Caki2 (cell line): ENCODE results near the gene SRSF3. TPM values are rescaled to one million over a fixed set of nuclear protein-coding genes. Genes with fewer than 3 reads are reported as not detected.
"Not testable (repeated sequence)": the region's sequence is repeated elsewhere in the genome, so short reads cannot be mapped to it uniquely, and the experiment has no call there.

Source experiments
- DNase-seq: peaks from one replicate; pipeline ENCODE4 v3.0.0-alpha.2; 2015; ENCODE audit warnings: low read depth
- in situ Hi-C: cut with HindIII; loops from 2 replicates; pipeline ENCODE4 v1.10.0; 2016; ENCODE audit warnings: low sequenced_read_pairs, low pct_unique_long_range_greater_than_20kb, mixed read lengths
- total RNA-seq: library from RNA; depleted of rRNA; stranded (reverse); fragments of >200 nt; shearing (Covaris generic); gene quantifications from 2 replicates; pipeline ENCODE4 v1.2.3, GENCODE V29; 2014; ENCODE audit warnings: low replicate concordance

SRSF3 gene
- total RNA-seq, 1 experiment from 2014 or later = 247 TPM

DNA sequence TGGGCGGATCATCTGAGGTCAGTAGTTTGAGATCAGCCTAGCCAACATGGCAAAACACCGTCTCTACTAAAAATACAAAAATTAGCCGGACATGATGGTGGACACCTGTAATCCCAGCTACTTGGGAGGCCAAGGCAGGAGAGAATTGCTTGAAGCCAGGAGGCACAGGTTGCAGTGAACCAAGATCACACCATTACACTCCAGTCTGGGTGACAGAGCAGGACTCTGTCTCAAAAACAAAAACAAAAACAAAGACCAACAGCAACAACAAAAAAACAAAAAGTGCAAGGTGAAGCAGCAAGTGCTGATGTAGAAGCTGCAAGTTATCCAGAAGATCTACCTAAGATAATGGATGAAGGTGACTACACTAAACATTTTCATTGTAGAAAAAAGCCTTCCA is 17.5 kb downstream of the SRSF3 start:
- in situ Hi-C loops = loop anchor here (25.0 kb wide), 1 partner anchor 151 kb away; no protein-coding TSS in a partner anchor

DNA sequence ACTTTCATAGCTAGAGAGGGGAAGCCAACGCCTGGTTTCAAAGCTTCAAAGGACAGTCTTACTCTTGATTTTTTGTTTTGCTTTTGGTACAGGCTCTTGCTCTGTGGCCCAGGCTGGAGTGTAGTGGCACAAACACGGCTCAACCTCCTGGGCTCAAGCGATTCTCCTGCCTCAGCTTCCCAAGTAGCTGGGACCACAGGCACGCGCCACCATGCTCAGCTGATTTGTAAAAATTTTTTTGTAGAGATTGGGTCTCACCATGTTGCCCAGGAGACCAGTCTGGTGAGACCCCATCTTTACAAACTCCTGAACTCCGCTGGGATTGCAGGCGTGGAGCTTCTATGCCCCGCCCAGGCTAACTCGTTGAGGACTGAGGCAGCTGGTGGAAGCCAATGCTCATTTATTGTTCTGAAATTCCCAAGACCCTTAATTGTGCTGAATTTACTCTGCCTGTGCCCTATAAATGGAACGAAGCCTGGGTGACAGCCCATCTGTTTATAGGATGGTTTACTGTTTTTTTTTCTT is 18.0 kb downstream of the SRSF3 start:
- in situ Hi-C loops = loop anchor here (25.0 kb wide), 1 partner anchor 150 kb away; no protein-coding TSS in a partner anchor
- no peak for DNase-seq

More for the DNA sequence above, 17.5 kb downstream of the SRSF3 start:
- DNase-seq = not testable (repeated sequence)

DNA sequence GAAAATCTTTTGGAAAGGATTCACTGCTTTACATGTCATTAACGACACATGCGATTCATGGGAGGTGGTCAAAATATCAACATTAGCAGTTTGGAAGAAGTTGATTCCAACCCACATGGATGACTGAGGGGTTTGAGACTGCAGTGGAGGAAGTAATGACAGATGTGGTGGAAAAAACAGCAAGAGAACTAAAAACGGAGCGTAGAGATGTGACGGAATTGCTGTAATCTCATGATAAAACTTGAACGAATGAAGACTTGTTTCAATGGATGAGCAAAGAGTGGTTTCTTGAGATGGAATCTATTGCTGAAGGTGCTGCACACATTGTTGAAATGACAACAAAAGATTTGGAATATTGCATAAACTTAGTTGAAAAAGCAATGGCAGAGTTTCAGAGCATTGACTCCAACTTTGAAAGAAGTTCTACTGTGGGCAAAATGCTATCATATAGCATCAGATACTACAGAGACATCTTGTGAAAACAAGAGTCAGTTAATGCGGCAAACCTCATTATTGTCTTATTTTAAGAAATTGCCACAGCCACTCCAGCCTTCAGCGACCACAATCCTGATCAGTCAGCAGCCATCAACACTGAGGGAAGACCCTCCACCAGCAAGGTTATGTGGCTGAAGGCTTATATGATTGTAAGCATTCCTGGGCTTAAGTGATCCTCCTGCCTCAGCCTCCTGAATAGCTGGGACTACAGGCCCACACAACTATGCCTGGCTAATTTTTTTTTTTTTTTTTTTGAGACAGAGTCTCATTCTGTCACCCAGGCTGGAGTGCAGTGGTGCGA is 19.2 kb downstream of the SRSF3 start:
- in situ Hi-C loops = loop anchor here (25.0 kb wide), 1 partner anchor 149 kb away; no protein-coding TSS in a partner anchor
- no peak for DNase-seq

- DNase-seq = peak; percentile 66
- in situ Hi-C loops = loop anchor here (25.0 kb wide), 1 partner anchor 147 kb away; no protein-coding TSS in a partner anchor
These were observed 21.0 kb downstream of the SRSF3 start for GRCh38 chr6:36615018-36615761.

GRCh38 chr6:36616893-36617521 is 22.8 kb downstream of the SRSF3 start:
- in situ Hi-C loops = loop anchor here (25.0 kb wide), 1 partner anchor 145 kb away; no protein-coding TSS in a partner anchor
- DNase-seq = no peak

DNA sequence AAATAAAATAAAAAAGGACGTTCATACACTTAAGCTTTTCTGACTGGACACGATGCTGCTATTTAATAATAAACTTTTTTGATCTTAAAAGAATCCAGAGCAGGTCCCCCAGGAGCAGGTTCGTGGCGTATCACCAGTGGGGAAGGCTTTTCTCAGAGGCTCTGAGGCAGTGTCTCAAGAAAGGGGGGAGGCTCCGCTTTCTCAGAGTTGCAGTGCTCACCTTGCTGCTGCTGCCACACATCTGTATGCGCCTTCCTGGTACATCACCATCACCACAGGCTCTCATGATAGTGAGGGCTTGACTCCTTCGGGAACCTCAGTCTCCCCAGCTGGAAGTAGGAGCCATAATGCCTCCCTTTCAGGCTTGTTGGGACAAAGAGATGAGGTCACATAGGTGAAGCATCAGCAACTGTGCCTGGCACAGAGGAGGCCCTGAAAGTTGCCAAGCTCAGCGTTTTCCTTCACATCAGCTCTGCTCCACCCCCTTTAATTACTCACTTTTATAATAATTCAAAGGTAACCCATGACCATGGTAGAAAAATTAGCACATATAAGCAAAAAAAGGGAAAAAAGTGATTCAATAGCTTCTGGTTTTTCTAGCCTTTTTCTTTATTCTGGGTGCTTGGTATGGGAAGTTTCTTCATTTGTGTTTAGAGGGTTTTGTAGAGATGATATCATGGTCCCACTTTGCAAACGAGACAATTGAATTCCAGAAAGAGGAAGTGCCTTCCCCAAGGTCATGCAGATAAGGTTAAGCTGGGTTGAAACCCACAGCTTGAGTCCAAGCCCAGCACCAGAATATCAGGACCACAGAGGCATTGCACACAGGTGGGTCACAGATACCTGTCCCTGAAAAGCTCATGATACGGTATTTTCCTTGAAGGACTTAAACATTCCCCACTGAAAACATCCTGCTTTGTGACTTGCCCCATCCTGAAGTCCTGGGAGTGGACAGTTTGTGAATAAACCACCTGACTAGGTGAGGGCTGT is 24.5 kb downstream of the SRSF3 start:
- DNase-seq = no peak
- in situ Hi-C loops = loop anchor here (25.0 kb wide), 1 partner anchor 144 kb away; no protein-coding TSS in a partner anchor

- in situ Hi-C loops = loop anchor here (25.0 kb wide), 1 partner anchor 141 kb away; no protein-coding TSS in a partner anchor
- DNase-seq = no peak
These were observed 27.3 kb downstream of the SRSF3 start for GRCh38 chr6:36621371-36621855.

DNA sequence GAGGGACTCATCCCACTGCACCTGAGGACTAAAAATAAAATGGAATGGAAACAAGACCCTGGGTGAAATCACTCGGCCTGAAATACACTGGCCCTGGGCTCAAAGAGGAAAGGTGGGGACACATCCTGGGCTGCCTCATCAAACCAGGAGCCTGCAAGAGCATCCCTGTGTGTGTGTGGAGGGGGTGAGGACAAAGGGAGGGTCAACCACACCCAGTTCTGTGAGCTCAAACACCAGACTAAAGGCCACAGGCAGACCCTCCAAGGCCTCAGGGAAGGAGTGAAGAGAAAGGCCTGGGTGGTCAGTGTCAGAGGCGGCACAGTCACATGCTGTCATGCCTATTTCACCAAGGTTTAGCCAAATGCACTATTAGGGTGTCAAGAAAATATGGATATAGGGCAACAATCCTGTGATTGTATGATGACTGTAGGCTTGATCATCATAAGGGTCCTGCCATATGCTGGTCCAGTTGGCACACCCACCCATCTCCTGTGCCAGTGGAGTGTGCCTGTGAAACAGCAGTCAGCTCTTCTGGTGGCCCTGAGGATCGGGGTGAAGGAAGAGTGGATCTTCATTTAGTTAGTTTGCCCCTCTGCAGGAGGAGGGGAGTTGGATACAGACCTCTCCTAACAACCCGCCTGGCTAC is 28.9 kb downstream of the SRSF3 start:
- DNase-seq = no peak
- in situ Hi-C loops = loop anchor here (25.0 kb wide), 1 partner anchor 139 kb away; no protein-coding TSS in a partner anchor

- DNase-seq = peak; percentile 87
- in situ Hi-C loops = loop anchor here (25.0 kb wide), 1 partner anchor 138 kb away; no protein-coding TSS in a partner anchor
These were observed 29.6 kb downstream of the SRSF3 start for GRCh38 chr6:36623547-36624459.

GRCh38 chr6:36624461-36625157 is 30.4 kb downstream of the SRSF3 start:
- DNase-seq = no peak
- in situ Hi-C loops = loop anchor here (25.0 kb wide), 1 partner anchor 138 kb away; no protein-coding TSS in a partner anchor

DNA sequence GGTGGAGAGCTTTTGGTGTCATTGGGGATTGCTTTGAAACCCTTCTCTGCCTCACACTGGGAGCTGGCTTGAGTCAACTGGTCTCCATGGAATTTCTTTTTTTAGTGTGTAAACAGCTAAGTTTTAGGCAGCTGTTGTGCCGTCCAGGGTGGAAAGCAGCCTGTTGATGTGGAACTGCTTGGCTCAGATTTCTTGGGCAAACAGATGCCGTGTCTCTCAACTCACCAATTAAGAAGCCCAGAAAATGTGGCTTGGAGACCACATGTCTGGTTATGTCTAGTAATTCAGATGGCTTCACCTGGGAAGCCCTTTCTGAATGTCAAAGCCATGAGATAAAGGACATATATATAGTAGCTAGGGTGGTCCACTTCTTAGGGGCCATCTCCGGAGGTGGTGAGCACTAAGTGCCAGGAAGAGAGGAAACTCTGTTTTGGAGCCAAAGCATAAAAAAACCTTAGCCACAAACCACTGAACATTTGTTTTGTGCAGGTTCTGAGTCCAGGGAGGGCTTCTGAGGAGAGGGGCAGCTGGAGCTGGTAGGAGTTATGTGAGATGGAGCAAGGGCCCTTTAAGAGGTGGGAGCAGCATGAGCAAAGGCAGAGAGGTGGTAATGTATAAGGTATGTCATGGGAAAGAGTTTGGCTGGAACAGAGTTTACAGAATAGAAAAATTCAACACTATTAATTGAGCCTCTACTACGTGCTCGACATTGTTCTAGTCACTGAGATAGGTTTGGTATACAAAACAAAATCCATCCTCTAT is 31.2 kb downstream of the SRSF3 start:
- in situ Hi-C loops = no loop called here
- peak; percentile 32 for DNase-seq

- no peak for DNase-seq
- in situ Hi-C loops = no loop called here
These were observed 32.5 kb downstream of the SRSF3 start for GRCh38 chr6:36626636-36627035.

- in situ Hi-C loops = no loop called here
- DNase-seq = no peak
These were observed 33.0 kb downstream of the SRSF3 start for GRCh38 chr6:36627141-36627540.

GRCh38 chr6:36627801-36628246 is 33.7 kb downstream of the SRSF3 start:
- DNase-seq = peak; percentile 89
- in situ Hi-C loops = no loop called here
